GM18519 (cell line): ENCODE data around the gene PDLIM4.

Source experiments
- ATAC-seq: cut with Tn5 transposase; IDR thresholded peaks from one replicate; pipeline ENCODE4 v1.9.1; 2021; ENCODE audit warnings: mild to moderate bottlenecking, moderate library complexity; ENCODE audit not compliant: unreplicated experiment, low FRiP score

Gene PDLIM4

GRCh38 chr5:132227235-132227484, 30.3 kb upstream of the PDLIM4 start:
- no peak for ATAC-seq

GRCh38 chr5:132227485-132228240, 29.8 kb upstream of the PDLIM4 start, which contains the start of gene P4HA2:
Gene P4HA2, minus strand, starts transcription at chr5:132227853. Its CDS starts 9,227 bp downstream, at chr5:132218626.
- peak; percentile 87 for ATAC-seq

- no peak for ATAC-seq
Measured at GRCh38 chr5:132228241-132229035, 29.1 kb upstream of the PDLIM4 start.

- ATAC-seq = no peak
Measured at GRCh38 chr5:132229236-132229635, 28.3 kb upstream of the PDLIM4 start.

- ATAC-seq = no peak
Measured at GRCh38 chr5:132230871-132231270, 26.6 kb upstream of the PDLIM4 start.

- ATAC-seq = no peak
Measured at GRCh38 chr5:132232465-132232864, 25.0 kb upstream of the PDLIM4 start.

GRCh38 chr5:132233081-132233480, 24.4 kb upstream of the PDLIM4 start:
- ATAC-seq = no peak

- no peak for ATAC-seq
Measured at GRCh38 chr5:132233811-132234683, 23.4 kb upstream of the PDLIM4 start.

- ATAC-seq = no peak
Measured at GRCh38 chr5:132234684-132235062, 22.8 kb upstream of the PDLIM4 start.

- ATAC-seq = no peak
Measured at GRCh38 chr5:132235340-132235739, 22.2 kb upstream of the PDLIM4 start.

GRCh38 chr5:132237141-132237540, 20.4 kb upstream of the PDLIM4 start:
- no peak for ATAC-seq

GRCh38 chr5:132237670-132238069, 19.8 kb upstream of the PDLIM4 start:
- no peak for ATAC-seq

- no peak for ATAC-seq
Measured at GRCh38 chr5:132238169-132238744, 19.2 kb upstream of the PDLIM4 start.

GRCh38 chr5:132238901-132239500, 18.5 kb upstream of the PDLIM4 start:
- no peak for ATAC-seq

- no peak for ATAC-seq
Measured at GRCh38 chr5:132239776-132240175, 17.7 kb upstream of the PDLIM4 start.

- ATAC-seq = no peak
Measured at GRCh38 chr5:132243366-132243977, 14.0 kb upstream of the PDLIM4 start.

- no peak for ATAC-seq
Measured at GRCh38 chr5:132245593-132245992, 11.9 kb upstream of the PDLIM4 start.

- no peak for ATAC-seq
Measured at GRCh38 chr5:132246806-132247205, 10.7 kb upstream of the PDLIM4 start.

GRCh38 chr5:132250547-132250946, 6.9 kb upstream of the PDLIM4 start:
- ATAC-seq = no peak

- no peak for ATAC-seq
Measured at GRCh38 chr5:132251220-132251725, 6.2 kb upstream of the PDLIM4 start.
